ENCODE results near the gene RNASE1. TPM values are rescaled to one million over a fixed set of nuclear protein-coding genes. Genes with fewer than 3 reads are reported as not detected.
"Not testable (repeated sequence)": the region's sequence is repeated elsewhere in the genome, so short reads cannot be mapped to it uniquely, and the experiment has no call there.

Gene RNASE1
- polyA plus RNA-seq, 1 experiment: not detected

DNA sequence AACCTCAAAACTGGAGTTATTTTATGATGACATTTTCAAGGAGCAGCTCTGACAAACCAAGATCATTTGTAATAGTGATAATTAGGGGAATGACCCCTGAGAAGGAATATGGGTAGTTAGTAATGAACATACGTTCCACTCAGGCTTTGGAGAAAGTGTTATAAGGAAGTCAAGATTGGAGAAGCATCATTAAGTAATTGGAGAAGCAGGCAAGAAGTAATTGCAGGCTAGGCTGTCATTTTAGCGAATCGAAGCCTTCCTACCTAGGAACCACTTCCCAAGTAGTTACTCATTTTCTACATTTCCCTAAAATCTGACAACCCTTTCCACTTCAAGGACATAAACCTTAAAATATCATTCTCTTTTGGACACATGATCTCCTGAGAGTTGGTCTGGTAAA, 33.2 kb downstream of the RNASE1 start:
- no peaks in the 10 kb centered on the region for H3K36me3 ChIP-seq (ENCODE audit: control insufficient read depth, insufficient read depth, low read length)
- DNase-seq (ENCODE audit: low read depth): no peak
- no peaks in the 10 kb centered on the region for H3K27me3 ChIP-seq (ENCODE audit: control insufficient read depth, insufficient read depth, low read length)
- TF ChIP-seq, protein P1, sequence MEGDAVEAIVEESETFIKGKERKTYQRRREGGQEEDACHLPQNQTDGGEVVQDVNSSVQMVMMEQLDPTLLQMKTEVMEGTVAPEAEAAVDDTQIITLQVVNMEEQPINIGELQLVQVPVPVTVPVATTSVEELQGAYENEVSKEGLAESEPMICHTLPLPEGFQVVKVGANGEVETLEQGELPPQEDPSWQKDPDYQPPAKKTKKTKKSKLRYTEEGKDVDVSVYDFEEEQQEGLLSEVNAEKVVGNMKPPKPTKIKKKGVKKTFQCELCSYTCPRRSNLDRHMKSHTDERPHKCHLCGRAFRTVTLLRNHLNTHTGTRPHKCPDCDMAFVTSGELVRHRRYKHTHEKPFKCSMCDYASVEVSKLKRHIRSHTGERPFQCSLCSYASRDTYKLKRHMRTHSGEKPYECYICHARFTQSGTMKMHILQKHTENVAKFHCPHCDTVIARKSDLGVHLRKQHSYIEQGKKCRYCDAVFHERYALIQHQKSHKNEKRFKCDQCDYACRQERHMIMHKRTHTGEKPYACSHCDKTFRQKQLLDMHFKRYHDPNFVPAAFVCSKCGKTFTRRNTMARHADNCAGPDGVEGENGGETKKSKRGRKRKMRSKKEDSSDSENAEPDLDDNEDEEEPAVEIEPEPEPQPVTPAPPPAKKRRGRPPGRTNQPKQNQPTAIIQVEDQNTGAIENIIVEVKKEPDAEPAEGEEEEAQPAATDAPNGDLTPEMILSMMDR (IDR thresholded peaks at IDR 0.05; ENCODE audit: insufficient read depth, low read depth, low read length): no peak
- H3K4me3 ChIP-seq (ENCODE audit: low read depth, low read length): no peak overlapping the region
- ChIA-PET POLR2A (no interaction called here), CTCF (no interaction called here)

DNA sequence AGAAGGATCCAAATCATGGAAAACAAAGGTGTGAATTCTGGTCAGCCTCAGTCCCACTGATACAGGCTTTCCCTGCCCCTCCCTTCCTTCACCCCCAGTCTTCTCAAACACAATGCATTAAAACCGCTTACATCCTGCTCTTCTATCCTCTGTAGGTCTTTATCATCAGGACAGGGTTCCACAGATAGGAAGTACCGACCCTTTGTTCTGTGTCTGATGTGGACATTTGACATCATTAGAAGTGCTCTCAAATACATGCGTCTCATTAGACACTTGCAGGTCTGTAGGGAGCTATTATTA, 34.1 kb downstream of the RNASE1 start:
- Histone ChIP-seq H3K27me3 (ENCODE audit: control insufficient read depth, insufficient read depth, low read length) (no peaks in the 10 kb centered on the region), H3K36me3 (ENCODE audit: control insufficient read depth, insufficient read depth, low read length) (no peaks in the 10 kb centered on the region), H3K4me3 (ENCODE audit: low read depth, low read length) (no peak overlapping the region)
- CTCF ChIA-PET: no interaction called here
- TF ChIP-seq, protein P1 (IDR thresholded peaks at IDR 0.05; ENCODE audit: insufficient read depth, low read depth, low read length): no peak
- no peak for DNase-seq (ENCODE audit: low read depth)
- POLR2A ChIA-PET: no interaction called here

DNA sequence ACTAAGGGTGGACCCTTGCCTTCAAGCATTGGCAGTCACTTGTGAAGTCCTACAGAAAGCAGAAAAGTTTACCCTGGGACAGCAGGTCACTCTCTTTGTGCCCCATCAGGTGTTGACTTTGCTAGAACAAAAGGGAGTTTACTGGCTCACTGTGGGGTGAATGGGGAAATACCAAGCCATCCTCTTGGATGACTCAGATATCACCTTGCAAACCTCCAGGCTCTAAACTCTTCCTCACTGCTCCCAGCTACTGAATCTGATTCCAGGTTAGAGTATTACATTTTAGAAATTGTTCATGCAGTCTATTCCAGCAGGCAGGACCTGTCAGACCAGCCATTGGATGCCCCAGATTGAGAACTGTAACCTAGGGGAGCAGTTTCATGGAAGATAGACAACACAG, 41.7 kb downstream of the RNASE1 start:
- no peak overlapping the region for H3K4me3 ChIP-seq (ENCODE audit: low read depth, low read length)
- H3K27me3 ChIP-seq (ENCODE audit: control insufficient read depth, insufficient read depth, low read length): no peaks in the 10 kb centered on the region
- CTCF ChIA-PET: interaction anchor here (1.0 kb wide), 1 partner anchor 152 kb away, joined by 3 read pairs; no protein-coding TSS in a partner anchor
- TF ChIP-seq, protein P1 (IDR thresholded peaks at IDR 0.05; ENCODE audit: insufficient read depth, low read depth, low read length): no peak
- H3K36me3 ChIP-seq (ENCODE audit: control insufficient read depth, insufficient read depth, low read length): no peaks in the 10 kb centered on the region
- POLR2A ChIA-PET: no interaction called here
- no peak for DNase-seq (ENCODE audit: low read depth)

DNA sequence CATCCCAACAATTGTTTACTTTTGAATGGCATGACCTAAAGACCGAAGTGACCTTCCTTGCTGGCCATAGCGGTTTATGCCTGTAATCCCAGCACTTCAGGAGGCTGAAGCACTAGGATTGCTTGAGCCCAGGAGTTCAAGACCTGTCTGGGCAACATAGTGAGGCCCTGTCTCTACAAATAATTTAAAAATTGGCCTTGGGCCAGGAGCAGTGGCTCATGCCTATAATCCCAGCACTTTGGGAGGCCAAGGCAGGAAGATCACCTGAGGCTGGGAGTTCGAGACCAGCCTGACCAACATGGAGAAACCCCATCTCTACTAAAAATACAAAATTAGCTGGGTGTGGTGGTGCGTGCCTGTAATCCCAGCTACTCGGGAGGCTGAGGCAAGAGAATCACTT, 43.2 kb downstream of the RNASE1 start:
- H3K36me3 ChIP-seq (ENCODE audit: control insufficient read depth, insufficient read depth, low read length); H3K4me3 ChIP-seq (ENCODE audit: low read depth, low read length); POLR2A ChIA-PET; DNase-seq (ENCODE audit: low read depth); CTCF ChIA-PET; H3K27me3 ChIP-seq (ENCODE audit: control insufficient read depth, insufficient read depth, low read length): not testable (repeated sequence)

DNA sequence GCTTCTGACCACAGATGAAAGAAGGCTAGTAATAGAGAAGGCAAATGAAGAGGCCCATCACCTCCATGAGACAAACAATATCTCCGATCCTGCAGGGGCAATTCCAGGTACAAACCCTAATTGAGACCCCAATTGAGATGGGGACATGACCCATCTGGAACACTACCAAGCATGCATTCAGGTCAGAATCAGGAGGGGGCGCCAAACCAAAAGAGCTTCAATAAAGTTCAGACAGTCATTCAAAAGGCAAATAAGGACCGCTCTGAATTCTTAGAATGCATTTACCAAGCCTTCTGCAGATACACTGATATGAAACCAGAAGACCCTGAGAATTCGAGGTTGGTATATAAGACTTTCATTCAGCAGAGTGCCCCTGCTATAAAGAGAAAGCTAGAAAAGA, 44.7 kb downstream of the RNASE1 start:
- no peak for DNase-seq (ENCODE audit: low read depth)
- H3K4me3 ChIP-seq (ENCODE audit: low read depth, low read length): no peak overlapping the region
- ChIA-PET CTCF (interaction anchor here (1.3 kb wide), 1 partner anchor 14 kb away, joined by 3 read pairs; no protein-coding TSS in a partner anchor), POLR2A (no interaction called here)
- TF ChIP-seq, protein P1 (IDR thresholded peaks at IDR 0.05; ENCODE audit: insufficient read depth, low read depth, low read length): no peak
- no peaks in the 10 kb centered on the region for H3K27me3 ChIP-seq (ENCODE audit: control insufficient read depth, insufficient read depth, low read length)
- H3K36me3 ChIP-seq (ENCODE audit: control insufficient read depth, insufficient read depth, low read length): no peaks in the 10 kb centered on the region

DNA sequence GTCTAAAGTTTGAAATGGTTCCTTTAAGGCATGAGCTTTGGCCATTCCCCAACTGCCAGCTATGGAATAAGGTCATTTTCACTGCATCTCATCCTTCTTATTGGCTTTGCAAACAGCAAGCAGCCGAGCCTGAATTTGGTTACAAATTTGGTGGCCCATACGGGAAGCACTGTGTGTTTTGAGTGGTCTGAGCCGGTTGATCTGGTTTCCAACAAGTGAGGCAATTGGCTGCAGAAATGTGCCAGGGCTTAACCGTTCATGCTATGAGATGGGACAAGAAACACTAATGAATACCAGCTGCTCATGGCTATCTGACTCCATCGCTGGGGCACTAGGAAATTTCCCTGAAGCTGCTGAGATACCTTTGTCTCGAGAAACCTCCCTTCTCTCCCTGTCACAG, 47.6 kb downstream of the RNASE1 start:
- H3K4me3 ChIP-seq (ENCODE audit: low read depth, low read length): no peak overlapping the region
- H3K27me3 ChIP-seq (ENCODE audit: control insufficient read depth, insufficient read depth, low read length): no peaks in the 10 kb centered on the region
- no peak for DNase-seq (ENCODE audit: low read depth)
- CTCF ChIA-PET: no interaction called here
- no peaks in the 10 kb centered on the region for H3K36me3 ChIP-seq (ENCODE audit: control insufficient read depth, insufficient read depth, low read length)
- POLR2A ChIA-PET: no interaction called here
- TF ChIP-seq, protein P1 (IDR thresholded peaks at IDR 0.05; ENCODE audit: insufficient read depth, low read depth, low read length): no peak
